Measurements from ENCODE around the gene HTRA1.
A peak's percentile ranks its signal among the peaks of the same experiment; 100 is the strongest.

HTRA1 gene

DNA sequence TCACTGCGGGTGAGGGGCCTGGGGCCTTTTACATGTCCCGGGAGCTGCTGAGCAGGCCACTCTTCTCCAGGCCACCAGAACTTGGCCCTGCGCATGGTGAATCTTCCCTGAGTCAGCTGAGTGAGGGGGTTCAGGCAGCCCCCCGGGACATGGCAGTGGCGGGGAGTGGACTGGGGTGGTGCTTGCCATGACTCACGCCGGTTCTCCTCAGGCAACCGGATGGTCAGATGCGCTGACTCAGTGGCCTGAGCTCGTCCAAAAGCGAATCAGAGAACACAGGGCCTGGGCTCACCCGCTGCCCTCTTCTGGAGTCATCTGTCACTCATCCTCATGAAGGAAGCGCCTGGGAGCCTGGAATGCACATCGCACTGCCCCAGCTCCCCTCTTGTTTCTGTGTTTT, 33.5 kb downstream of the HTRA1 start:
- Mint-ChIP-seq H3K27me3 (ENCODE audit: low read depth, poor library complexity) (peaks cover 15% of the 10 kb centered on the region), H3K4me3 (no peak overlapping the region), H3K27ac (no peak overlapping the region), H3K9me3 (no peaks in the 10 kb centered on the region), H3K36me3 (ENCODE audit: low read depth) (no peaks in the 10 kb centered on the region), H3K4me1 (peaks cover 57% of the 10 kb centered on the region)
- DNase-seq = no peak
- TF ChIP-seq, protein P1, sequence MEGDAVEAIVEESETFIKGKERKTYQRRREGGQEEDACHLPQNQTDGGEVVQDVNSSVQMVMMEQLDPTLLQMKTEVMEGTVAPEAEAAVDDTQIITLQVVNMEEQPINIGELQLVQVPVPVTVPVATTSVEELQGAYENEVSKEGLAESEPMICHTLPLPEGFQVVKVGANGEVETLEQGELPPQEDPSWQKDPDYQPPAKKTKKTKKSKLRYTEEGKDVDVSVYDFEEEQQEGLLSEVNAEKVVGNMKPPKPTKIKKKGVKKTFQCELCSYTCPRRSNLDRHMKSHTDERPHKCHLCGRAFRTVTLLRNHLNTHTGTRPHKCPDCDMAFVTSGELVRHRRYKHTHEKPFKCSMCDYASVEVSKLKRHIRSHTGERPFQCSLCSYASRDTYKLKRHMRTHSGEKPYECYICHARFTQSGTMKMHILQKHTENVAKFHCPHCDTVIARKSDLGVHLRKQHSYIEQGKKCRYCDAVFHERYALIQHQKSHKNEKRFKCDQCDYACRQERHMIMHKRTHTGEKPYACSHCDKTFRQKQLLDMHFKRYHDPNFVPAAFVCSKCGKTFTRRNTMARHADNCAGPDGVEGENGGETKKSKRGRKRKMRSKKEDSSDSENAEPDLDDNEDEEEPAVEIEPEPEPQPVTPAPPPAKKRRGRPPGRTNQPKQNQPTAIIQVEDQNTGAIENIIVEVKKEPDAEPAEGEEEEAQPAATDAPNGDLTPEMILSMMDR (IDR thresholded peaks at IDR 0.05) = no peak

DNA sequence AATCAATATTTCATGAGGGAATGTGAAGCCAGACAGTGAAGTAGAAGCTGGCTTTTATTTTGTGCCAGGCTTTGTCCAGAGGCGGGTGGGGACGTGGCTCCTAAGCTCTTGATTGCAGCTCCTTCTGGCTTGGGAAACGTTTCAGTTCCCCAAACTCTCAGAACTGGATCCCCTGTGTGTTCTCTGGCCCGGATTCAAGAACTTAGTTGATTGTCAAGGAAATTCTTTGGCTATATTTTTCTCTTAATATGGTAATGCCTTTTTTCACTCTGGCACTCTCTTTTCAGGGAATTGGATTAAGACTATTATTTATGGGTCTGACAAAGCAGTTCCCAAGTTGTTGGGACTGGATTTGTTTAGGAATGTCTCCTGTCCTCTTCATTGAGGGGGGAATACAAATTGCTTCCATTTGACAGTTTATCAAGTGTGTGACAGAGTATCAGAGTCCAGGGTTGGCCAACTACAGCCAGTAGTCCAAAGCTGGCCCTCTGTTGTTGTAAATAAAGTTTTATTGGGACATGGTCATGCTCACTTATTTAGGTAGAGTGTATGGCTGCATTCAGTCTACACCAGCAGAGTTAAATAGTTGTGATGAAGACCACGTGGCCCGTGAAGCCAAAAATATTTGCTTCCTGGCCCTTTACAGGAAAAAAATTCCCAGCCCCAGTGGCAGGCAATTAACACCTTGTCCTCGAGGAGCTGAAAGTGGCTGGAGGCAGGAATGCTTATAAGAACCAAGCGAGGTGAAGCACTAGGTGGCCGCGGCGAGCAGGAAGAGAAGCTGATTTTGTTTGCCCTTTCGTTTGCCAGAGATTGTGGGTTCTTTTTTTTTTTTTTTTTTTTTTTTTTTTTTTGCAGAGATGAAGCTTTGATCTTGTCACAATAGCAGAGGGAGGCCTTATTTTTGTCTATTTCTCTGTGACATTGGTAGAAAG, 34.3 kb downstream of the HTRA1 start:
- peaks cover 54% of the 10 kb centered on the region for H3K4me1 Mint-ChIP-seq

DNA sequence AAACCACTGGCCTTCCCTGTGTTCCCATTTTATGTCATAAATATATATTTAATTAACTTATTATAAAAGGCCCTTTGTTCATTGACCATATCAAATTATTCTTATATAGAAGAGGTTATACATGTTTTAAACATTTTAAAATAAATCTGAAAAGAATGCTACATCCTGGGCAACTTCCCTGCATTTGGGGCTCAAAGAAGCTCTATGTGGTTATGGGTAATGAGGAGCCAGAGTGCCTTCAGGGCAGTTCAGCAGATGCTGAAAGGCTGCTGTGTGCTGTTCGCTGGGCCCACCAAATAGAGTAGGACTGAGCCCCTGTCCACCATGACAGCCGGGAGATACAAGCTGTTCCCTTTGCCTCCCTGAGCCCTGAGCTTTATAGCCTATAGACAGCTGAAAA, 35.9 kb downstream of the HTRA1 start:
- H3K4me1 Mint-ChIP-seq = peaks cover 48% of the 10 kb centered on the region
- no peak overlapping the region for H3K4me3 Mint-ChIP-seq
- peaks cover 18% of the 10 kb centered on the region for H3K27me3 Mint-ChIP-seq (ENCODE audit: low read depth, poor library complexity)
- no peak for DNase-seq
- TF ChIP-seq, protein P1 (IDR thresholded peaks at IDR 0.05) = no peak
- H3K27ac Mint-ChIP-seq = no peak overlapping the region
- no peaks in the 10 kb centered on the region for H3K36me3 Mint-ChIP-seq (ENCODE audit: low read depth)
- no peaks in the 10 kb centered on the region for H3K9me3 Mint-ChIP-seq

More for the DNA sequence above, 34.3 kb downstream of the HTRA1 start:
- no peak for DNase-seq
- Mint-ChIP-seq H3K36me3 (ENCODE audit: low read depth) (no peaks in the 10 kb centered on the region), H3K27me3 (ENCODE audit: low read depth, poor library complexity) (peaks cover 16% of the 10 kb centered on the region), H3K27ac (peak overlapping the region; percentile 29), H3K4me3 (no peak overlapping the region), H3K9me3 (no peaks in the 10 kb centered on the region)
- TF ChIP-seq, protein P1 (IDR thresholded peaks at IDR 0.05) = no peak

DNA sequence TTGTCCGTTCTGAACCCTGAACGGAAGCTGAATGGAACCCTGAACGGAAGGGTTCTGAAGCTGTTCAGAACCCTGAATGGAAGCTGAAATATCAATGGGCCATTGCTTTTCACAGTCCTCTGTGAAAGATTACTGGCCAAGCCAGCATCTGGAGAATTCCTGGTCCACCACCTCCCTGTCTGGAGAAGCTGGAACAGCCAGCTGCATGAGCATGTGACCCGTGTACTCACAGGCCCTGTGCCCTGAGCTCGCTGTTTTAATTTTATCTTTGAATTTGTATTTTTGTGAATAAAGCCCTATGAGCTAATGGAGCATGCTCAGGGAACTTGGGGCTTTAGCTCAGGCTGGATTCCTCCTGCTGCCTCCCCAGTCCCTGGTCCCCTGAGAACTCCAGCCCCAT, 37.2 kb downstream of the HTRA1 start:
- Mint-ChIP-seq H3K9me3 (no peaks in the 10 kb centered on the region), H3K36me3 (ENCODE audit: low read depth) (no peaks in the 10 kb centered on the region), H3K4me1 (peaks cover 42% of the 10 kb centered on the region), H3K27me3 (ENCODE audit: low read depth, poor library complexity) (peaks cover 16% of the 10 kb centered on the region), H3K27ac (no peak overlapping the region), H3K4me3 (no peak overlapping the region)
- DNase-seq = no peak
- TF ChIP-seq, protein P1 (IDR thresholded peaks at IDR 0.05) = no peak

DNA sequence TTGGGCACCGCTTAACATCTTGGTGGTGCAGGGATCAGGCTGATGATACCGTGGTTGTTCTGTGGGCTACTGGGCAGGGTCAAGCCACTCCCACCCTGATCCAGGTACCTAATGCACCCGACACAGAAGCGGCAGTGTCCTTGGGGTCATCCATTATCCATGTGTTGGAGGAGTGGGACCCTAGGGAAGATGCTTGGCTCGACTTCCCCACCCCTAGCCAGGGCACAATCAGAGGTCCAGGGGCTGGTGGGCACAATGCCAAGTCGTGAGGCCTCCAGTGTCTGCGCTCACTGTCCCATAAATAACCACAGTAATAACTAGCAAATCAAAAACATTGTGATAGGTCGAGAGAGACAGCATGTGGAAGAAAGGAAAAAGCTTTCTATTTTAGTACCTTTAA, 37.7 kb downstream of the HTRA1 start:
- TF ChIP-seq, protein P1 (IDR thresholded peaks at IDR 0.05) = no peak
- H3K36me3 Mint-ChIP-seq (ENCODE audit: low read depth) = no peaks in the 10 kb centered on the region
- no peak overlapping the region for H3K27ac Mint-ChIP-seq
- H3K9me3 Mint-ChIP-seq = no peaks in the 10 kb centered on the region
- peaks cover 16% of the 10 kb centered on the region for H3K27me3 Mint-ChIP-seq (ENCODE audit: low read depth, poor library complexity)
- DNase-seq = no peak
- peaks cover 42% of the 10 kb centered on the region for H3K4me1 Mint-ChIP-seq
- H3K4me3 Mint-ChIP-seq = no peak overlapping the region
